ENCODE results near the gene EIF2S3B.

DNA sequence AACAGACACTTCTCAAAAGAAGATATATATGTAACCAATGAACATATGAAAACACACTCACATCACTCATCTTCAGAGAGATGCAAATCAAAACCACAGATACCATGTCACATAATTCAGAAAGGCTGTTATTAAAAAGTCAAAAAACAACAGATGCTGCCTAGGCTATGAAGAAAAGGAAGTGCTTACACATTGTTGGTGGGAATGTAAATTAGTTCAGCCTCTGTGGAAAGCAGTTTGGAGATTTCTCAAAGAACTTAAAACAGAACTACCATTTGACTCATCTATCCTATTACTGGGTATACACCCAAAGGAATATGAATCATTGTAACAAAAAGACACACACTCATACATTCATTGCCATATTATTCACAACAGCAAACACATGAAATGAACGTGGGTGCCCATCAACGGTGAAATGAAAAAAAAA lies 35.1 kb downstream of the EIF2S3B start:
- TF ChIP-seq, protein P1, sequence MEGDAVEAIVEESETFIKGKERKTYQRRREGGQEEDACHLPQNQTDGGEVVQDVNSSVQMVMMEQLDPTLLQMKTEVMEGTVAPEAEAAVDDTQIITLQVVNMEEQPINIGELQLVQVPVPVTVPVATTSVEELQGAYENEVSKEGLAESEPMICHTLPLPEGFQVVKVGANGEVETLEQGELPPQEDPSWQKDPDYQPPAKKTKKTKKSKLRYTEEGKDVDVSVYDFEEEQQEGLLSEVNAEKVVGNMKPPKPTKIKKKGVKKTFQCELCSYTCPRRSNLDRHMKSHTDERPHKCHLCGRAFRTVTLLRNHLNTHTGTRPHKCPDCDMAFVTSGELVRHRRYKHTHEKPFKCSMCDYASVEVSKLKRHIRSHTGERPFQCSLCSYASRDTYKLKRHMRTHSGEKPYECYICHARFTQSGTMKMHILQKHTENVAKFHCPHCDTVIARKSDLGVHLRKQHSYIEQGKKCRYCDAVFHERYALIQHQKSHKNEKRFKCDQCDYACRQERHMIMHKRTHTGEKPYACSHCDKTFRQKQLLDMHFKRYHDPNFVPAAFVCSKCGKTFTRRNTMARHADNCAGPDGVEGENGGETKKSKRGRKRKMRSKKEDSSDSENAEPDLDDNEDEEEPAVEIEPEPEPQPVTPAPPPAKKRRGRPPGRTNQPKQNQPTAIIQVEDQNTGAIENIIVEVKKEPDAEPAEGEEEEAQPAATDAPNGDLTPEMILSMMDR (conservative IDR thresholded peaks at IDR 0.05; ENCODE audit: low read length) = no peak
- TF ChIP-seq EZH2phosphoT487 (IDR thresholded peaks at IDR 0.05; ENCODE audit: borderline replicate concordance, low read depth, low read length) = no peak
